HTERT RPE-1 (cell line): ENCODE results near the gene MED13L.

Source experiments
- in situ Hi-C: fragments of 300-500 bp; cut with MboI; formaldehyde crosslinking; loops from 4 replicates; pipeline ENCODE4 v1.14.3; 2020; ENCODE audit warnings: low sequenced_read_pairs

Gene MED13L

DNA sequence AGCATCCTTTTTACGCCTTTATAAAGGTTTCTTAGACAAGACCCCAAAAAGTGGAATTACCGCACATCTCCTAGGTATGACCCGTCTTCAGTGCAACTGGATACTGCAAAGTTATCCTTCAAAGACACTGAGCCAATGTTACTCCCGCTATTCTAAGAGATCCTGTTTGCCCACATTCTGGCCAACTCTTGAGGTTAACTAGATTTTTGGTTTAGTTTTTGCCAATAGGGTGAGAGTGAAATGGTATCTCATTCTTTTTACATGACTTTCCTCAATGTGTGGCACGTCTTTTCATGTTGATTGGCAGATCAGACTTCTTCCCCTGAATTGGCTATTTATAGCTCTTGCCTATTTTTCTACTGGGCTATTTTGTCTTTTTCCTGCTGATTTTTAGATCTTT is 347.2 kb downstream of the MED13L start:
- in situ Hi-C loops = no loop called here

DNA sequence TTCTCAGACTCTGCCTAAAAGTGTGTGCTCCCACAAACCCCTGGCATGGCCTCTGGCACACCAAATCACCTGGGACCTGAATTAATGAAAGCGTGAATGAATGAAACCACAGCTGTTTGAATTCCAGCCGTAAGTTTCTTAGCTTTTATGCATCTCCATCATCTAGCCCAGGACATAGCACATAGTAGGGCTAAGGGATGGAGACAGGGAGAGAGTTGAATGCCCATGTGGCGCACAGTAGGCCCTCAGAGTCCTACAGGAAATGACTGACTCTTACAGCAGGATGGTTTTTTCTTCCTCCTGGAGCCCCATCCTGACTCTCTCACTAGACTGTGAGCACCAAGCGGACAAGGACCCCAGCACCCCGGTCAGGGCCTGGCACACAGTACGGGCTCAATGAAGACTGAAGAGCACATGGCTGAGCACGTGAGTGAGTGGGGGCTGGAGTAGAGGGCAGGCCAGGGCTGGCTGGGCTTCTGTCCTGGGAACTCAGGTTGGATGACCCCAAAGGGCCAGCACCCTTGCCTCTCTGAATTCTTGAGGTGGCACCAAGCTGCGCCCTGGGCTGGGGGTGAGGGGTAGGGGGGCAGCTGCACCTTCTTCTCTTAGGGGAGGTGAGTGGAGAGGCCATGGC is 351.3 kb downstream of the MED13L start:
- in situ Hi-C loops = no loop called here

DNA sequence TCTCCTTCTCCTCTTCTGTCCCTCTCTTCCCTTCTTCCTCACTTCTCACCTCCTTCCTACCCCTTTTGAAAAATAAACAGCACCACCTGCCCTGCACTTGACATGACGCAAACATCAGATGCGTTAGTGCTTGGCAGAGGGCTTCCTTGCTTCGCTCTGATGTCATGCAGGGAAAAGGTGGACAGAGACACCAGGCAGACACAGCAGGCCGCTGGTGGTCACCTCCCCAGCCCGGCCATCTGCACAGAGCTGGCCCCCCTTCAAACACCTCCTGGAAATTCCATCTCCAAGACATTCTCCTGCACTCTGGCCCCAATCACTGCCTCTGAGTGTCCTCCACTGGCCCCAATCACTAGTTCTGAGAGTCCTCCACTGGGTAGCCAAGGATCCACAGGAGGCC is 353.6 kb downstream of the MED13L start:
- in situ Hi-C loops = no loop called here

DNA sequence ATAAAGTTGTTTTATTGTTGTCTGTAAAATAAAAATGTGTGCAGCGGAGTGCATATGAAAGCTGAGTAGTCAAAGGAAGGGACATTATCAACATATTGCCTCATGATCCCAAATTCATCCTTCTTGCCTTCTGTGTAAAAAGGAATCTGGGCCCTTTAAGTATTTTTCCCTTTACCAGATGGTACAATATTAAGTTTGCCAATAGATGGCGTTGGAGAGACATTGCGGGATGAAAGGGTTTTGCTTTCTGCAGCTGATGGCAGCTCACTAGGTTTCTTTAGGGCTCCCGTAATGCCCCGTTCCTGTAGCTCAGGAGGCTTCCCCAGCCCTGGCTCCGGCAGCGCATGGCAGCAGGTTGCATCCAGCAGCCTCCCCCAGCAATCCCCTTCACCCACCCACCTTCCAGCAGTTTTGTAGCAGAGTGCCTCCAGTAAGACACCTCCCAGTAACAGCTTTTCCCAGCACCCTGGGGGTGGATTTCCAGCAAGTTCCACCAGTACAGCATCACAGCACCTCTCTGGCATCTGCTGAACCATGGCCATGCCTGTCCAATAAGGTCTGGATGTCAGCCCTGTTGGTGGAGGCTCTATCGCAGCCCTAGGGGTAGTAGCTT is 354.4 kb downstream of the MED13L start:
- in situ Hi-C loops = no loop called here

DNA sequence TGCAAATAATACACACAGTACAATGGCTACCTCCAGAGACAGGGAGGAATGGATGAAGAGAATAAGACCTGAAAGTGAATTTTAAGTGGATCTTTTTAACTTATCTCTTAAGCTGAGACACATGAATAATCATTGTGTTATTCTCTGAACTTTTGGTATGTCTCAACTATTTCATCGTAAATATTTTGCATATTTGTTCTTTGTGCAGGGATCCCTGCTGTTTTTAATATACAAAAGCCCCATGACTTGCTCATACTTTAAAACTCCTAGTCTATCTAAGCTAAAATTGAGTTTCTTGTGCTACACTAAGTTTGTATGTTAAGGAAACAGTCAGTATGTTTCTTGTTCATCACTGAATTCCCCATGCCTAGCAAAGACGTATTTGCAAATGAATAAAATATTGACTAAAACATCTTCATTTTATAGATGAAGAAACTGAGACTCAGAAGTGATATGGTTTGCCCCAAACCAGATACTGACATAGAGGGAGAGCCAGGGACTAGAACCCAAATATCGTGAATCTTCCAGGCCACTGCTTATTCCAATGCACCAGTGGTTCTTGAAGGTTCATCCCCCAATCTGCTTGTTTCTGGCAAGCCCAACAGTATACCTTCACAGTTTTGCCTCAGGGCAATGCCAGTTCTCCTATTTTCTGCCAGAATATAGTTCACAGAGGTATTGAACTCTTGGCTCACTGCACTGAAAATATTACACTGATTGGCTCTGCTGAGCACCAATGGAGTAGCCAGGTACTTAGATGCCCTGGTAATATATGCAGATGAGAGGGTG is 356.9 kb downstream of the MED13L start:
- in situ Hi-C loops = no loop called here

DNA sequence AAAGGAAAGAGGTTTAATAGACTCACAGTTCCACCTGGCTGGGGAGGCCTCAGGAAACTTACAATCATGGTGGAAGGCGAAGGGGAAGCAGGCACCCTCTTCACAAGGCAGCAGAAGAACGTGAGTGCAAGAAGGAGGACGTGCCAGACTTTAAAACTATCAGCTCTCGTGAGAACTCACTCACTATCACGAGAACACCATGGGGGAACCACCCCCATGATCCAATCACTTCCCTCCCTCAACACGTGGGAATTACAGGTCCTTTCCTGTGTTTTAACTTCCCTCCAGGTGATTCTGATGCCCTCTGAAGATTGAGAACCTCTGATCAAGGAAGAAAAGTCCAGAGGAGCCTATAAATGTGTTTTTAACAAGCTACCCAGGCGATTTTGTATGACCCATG is 358.7 kb downstream of the MED13L start:
- in situ Hi-C loops = no loop called here

DNA sequence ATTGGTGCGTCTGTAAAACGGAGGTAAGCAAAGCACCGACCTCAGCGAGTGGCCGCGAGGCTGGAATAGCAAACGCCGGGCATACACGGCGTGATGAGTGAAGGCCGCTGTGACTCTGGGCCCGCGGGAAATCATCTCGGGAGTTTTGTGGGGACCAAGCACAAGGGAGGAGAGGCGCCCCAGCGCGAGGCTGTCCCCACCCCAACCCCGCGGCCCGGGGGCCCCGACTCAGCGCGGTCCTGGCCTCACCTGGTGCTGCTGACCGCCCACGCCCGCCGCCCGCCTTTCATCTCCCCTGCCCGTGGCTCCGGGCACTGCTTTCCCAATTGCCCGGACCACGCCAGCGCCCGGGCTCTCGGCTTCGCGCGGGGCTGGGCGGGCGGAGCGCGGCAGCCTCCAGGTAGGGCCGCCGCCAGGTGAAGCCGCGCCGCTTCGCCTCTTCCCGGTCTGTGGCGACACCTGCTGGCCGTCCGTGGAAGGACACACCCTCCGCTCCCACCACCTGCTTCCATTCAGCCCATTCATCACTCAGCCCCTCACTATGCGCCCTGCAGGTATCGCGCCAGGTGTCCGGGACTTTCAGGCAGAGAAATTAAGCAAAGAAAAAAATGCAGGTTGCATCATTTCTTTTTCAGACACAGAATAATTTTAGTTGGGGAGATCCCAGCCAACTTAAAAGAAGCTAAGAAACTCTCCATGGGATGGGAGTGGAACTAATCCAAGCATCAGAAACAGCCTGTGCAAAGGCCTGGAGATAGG is 360.4 kb downstream of the MED13L start:
- in situ Hi-C loops = no loop called here

DNA sequence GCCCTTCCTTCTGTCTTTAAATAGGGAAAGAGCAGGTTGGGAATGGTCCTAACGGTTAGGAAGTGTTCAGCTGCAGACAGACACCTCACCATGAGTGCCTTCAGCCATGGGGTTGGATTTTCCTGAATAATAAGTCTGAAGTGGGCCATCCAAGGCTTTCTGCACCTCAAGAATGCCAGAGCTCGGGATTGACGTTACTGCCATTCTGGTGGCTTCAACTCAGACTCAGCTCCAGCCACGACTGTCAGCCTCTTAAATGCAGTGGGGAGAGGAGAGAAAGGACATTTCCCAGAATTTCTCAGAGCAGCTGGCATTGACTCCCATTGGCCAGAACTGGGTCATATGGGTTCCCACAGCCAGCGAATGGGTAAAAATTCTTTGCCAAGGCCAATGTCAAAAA is 363.4 kb downstream of the MED13L start:
- in situ Hi-C loops = no loop called here

DNA sequence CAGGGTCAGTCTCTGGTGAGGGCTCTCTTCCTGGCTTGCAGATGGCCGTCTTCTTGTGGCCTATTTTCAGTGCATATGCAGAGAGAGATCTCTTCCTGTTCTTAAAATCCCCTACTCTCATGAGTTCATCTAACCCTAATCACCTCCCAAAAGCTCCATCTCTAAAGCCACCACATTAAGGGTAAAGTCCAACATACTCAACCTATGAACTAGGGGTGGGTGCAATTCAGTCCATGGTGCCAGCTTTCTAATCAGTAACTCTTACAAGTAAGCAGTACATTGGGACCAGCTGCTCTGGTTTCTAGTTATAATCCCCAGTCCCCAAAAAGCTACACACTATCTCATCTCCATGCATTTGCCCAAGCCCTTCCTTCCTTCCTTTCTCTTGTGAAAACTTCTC is 365.1 kb downstream of the MED13L start:
- in situ Hi-C loops = no loop called here

DNA sequence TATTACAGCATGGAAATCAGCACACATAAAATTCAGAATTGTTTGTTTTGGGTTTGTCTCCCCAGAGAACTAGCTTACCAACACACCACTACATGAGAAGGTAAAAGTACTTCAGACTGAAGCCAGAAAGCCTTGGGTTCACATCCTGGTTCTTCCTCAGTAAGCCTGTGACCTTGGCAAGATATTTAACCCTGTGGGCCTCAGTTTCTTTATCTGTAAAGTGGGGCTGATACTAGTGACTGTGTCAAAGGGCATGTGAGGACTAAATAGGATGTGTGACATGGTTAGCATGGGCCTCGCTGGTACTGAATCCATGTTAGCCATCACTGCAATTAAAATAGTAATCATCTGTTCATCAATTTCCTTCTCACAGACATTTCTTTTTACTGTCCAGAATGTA is 366.1 kb downstream of the MED13L start:
- in situ Hi-C loops = no loop called here

DNA sequence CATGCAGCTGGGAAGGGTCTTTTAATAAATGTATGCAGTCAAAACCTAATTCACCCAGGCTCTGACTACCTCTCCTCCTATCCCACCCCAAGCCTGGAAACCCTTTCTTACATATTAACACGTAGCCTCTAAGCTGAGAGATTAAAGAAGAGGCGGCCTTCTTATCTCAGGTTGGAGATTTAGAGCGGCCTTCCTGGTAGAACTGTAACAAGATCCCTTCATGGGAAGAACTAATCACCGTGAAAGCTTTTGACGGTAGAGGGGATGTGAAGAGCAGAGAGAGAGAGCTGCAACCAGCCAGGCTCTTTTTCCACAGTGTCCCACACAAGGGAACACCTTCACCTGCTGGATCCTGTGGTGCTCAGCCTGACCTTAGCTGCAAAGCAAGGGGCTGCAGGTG is 367.4 kb downstream of the MED13L start:
- in situ Hi-C loops = no loop called here
